Liver (tissue), 9 donors: ENCODE measurements around the gene OR10G8. TPM values are rescaled to one million over a fixed set of nuclear protein-coding genes. Genes with fewer than 3 reads are reported as not detected.

ENCODE experiments used
- DNase-seq: peaks from one replicate; pipeline ENCODE4 v3.0.0-alpha.2; 2017; ENCODE audit warnings: low spot score
- H3K27ac ChIP-seq, 2 donors: one replicate each; pipeline ENCODE4 v1.7.0; 2013; ENCODE audit warnings: inconsistent platforms in 2 of 2, low read length in 2 of 2, control low read depth in 1 of 2, low read depth in 1 of 2, mild to moderate bottlenecking in 1 of 2
- H3K27me3 ChIP-seq, 4 donors: one replicate each; pipeline versions ENCODE4 v1.6.1 to v1.7.0; 2013; ENCODE audit warnings: low read length in 3 of 4, inconsistent platforms in 1 of 4, mild to moderate bottlenecking in 1 of 4, moderate library complexity in 1 of 4; ENCODE audit not compliant: control insufficient read depth in 4 of 4, insufficient read depth in 4 of 4
- H3K36me3 ChIP-seq, 4 donors: one replicate each; pipeline versions ENCODE4 v1.6.1 to v1.7.0; 2013; ENCODE audit warnings: low read length in 3 of 4, mild to moderate bottlenecking in 3 of 4, low read depth in 1 of 4, moderate library complexity in 1 of 4; ENCODE audit not compliant: control insufficient read depth in 4 of 4, insufficient read depth in 3 of 4
- H3K4me1 ChIP-seq, 4 donors: one replicate each; pipeline versions ENCODE4 v1.6.1 to v1.7.0; 2013; ENCODE audit warnings: low read length in 3 of 4, mild to moderate bottlenecking in 3 of 4, moderate library complexity in 1 of 4; ENCODE audit not compliant: control insufficient read depth in 4 of 4, insufficient read depth in 4 of 4
- H3K4me3 ChIP-seq, 3 donors: one replicate each; pipeline versions ENCODE4 v1.6.1 to v1.7.0; 2013; ENCODE audit warnings: low read length in 3 of 3, control low read depth in 1 of 3, low read depth in 1 of 3, mild to moderate bottlenecking in 1 of 3
- H3K9ac ChIP-seq, 2 donors: one replicate each; pipeline ENCODE4 v1.7.0; 2013; ENCODE audit warnings: low read length in 2 of 2, mild to moderate bottlenecking in 2 of 2, moderate library complexity in 2 of 2, control low read depth in 1 of 2, low read depth in 1 of 2
- H3K9me3 ChIP-seq, 4 donors: one replicate each; pipeline versions ENCODE4 v1.6.1 to v1.7.0; 2013; ENCODE audit warnings: low read length in 3 of 4; ENCODE audit not compliant: control insufficient read depth in 4 of 4
- GABPA ChIP-seq, 2 donors: IDR thresholded peaks in 1 of 2; conservative IDR thresholded peaks in 1 of 2; 2 replicates each; pipeline ENCODE4 v1.6.1; 2016; ENCODE audit warnings: antibody characterized with exemption in 2 of 2, mild to moderate bottlenecking in 1 of 2, moderate library complexity in 1 of 2
- JUND ChIP-seq, 2 donors: IDR thresholded peaks; 2 replicates each; pipeline ENCODE4 v1.6.1; 2016; ENCODE audit warnings: antibody characterized with exemption in 2 of 2
- RXRA ChIP-seq, 2 donors: IDR thresholded peaks; 2 replicates each; pipeline ENCODE4 v1.6.1; 2017 to 2018; ENCODE audit warnings: antibody characterized with exemption in 2 of 2, mild to moderate bottlenecking in 1 of 2
- YY1 ChIP-seq: IDR thresholded peaks from 2 replicates; pipeline ENCODE4 v1.6.1; 2016; ENCODE audit warnings: antibody characterized with exemption, mild to moderate bottlenecking
- WGBS: extraction: QIAGEN DNeasy Blood & Tissue Kit; methylation state at CpG from one replicate; pipeline ENCODE4 v1.1.7; 2013; 5-methylcytosine and 5-hydroxymethylcytosine counted together
- polyA plus RNA-seq, 2 donors: library from polyadenylated mRNA; stranded (reverse) in 1 of 2; unstranded in 1 of 2; fragments of 200-250 nt in 1 of 2; fragments of >200 nt in 1 of 2; fragmentation: Nextera tagmentation in 1 of 2; extraction: Ambion mirVana in 1 of 2; gene quantifications; one replicate each; pipeline versions ENCODE4 v1.2.1 to v1.2.3, GENCODE V29; 2013 to 2015
- total RNA-seq, 2 donors: library from RNA; depleted of rRNA; stranded (reverse); fragments of >200 nt; gene quantifications; one replicate each; pipeline ENCODE4 v1.2.3, GENCODE V29; 2014
- donor health status: healthy.
- donor health status: healthy.
- donor health status: healthy.
- donor health status: healthy.
- donor health status: healthy.

Gene OR10G8
- total and polyA plus RNA-seq, 4 donors = not detected

GRCh38 chr11:124079631-124080326 lies 53.2 kb downstream of the OR10G8 start:
- Histone ChIP-seq H3K36me3 (no peaks in the 10 kb centered on the region), H3K4me3 (no peak overlapping the region), H3K9ac (no peak overlapping the region), H3K27ac (no peak overlapping the region), H3K27me3 (peaks cover 0 to 9% (median 5%) of the 10 kb centered on the region in 4 donors), H3K4me1 (peaks cover 0 to 4% (median 3%) of the 10 kb centered on the region in 4 donors), H3K9me3 (no peaks in the 10 kb centered on the region)
- 65% methylated on average over 8 of the region's 8 CpGs for WGBS
- TF ChIP-seq YY1 (no peak), JUND (IDR thresholded peaks at IDR 0.05) (no peak), GABPA (IDR thresholded peaks at IDR 0.05 in 1 of 2, conservative IDR thresholded peaks at IDR 0.05 in 1 of 2) (no peak), RXRA (IDR thresholded peaks at IDR 0.05) (no peak)
- no peak for DNase-seq

Other genes with a start within 250 kb of the OR10G8 start
- not detected for gene OR6M1, start 220.4 kb upstream of the OR10G8 start, total RNA-seq
- gene OR6M1, start 220.4 kb upstream of the OR10G8 start, polyA plus RNA-seq = not detected
- not detected for gene TMEM225, start 141.1 kb upstream of the OR10G8 start, total RNA-seq
- gene TMEM225, start 141.1 kb upstream of the OR10G8 start, polyA plus RNA-seq = not detected
- gene OR8D4, start 124.6 kb upstream of the OR10G8 start, total RNA-seq = under 1 TPM in 1 of 2 donors, not detected in 1; 0.14 TPM
- gene OR8D4, start 124.6 kb upstream of the OR10G8 start, polyA plus RNA-seq = not detected
- gene OR4D5, start 87.2 kb upstream of the OR10G8 start, total RNA-seq = under 1 TPM in 1 of 2 donors, not detected in 1; 0.19 TPM
- gene OR4D5, start 87.2 kb upstream of the OR10G8 start, polyA plus RNA-seq = not detected
- gene OR6T1, start 83.0 kb upstream of the OR10G8 start, total RNA-seq = not detected
- not detected for gene OR6T1, start 83.0 kb upstream of the OR10G8 start, polyA plus RNA-seq
- gene OR10S1, start 49.0 kb upstream of the OR10G8 start, total RNA-seq = not detected
- not detected for gene OR10S1, start 49.0 kb upstream of the OR10G8 start, polyA plus RNA-seq
- gene OR10G6, start 31.6 kb upstream of the OR10G8 start, total RNA-seq = not detected
- gene OR10G6, start 31.6 kb upstream of the OR10G8 start, polyA plus RNA-seq = not detected
- not detected for gene OR10G4, start 13.8 kb upstream of the OR10G8 start, total RNA-seq
- gene OR10G4, start 13.8 kb upstream of the OR10G8 start, polyA plus RNA-seq = not detected
- not detected for gene OR10G9, start 3.8 kb upstream of the OR10G8 start, total RNA-seq
- not detected for gene OR10G9, start 3.8 kb upstream of the OR10G8 start, polyA plus RNA-seq
- gene OR10G7, start 14.5 kb downstream of the OR10G8 start, total RNA-seq = not detected
- not detected for gene OR10G7, start 14.5 kb downstream of the OR10G8 start, polyA plus RNA-seq
- 1 to 10 TPM; 2.3 to 5.7 TPM for gene VWA5A, start 88.7 kb downstream of the OR10G8 start, total RNA-seq
- 1 to 10 TPM; 3.4 to 4.0 TPM for gene VWA5A, start 88.7 kb downstream of the OR10G8 start, polyA plus RNA-seq
- not detected for gene OR10D3, start 156.5 kb downstream of the OR10G8 start, total RNA-seq
- not detected for gene OR10D3, start 156.5 kb downstream of the OR10G8 start, polyA plus RNA-seq
- not detected for gene OR8G1, start 214.3 kb downstream of the OR10G8 start, total RNA-seq
- gene OR8G1, start 214.3 kb downstream of the OR10G8 start, polyA plus RNA-seq = not detected
- gene OR8G5, start 229.6 kb downstream of the OR10G8 start, total RNA-seq = not detected
- not detected for gene OR8G5, start 229.6 kb downstream of the OR10G8 start, polyA plus RNA-seq